Superior temporal gyrus (tissue), 1 donor: ENCODE data around the gene LRRC8D.
"Not testable (repeated sequence)": the region's sequence is repeated elsewhere in the genome, so short reads cannot be mapped to it uniquely, and the experiment has no call there.

Experiments
- DNase-seq: peaks from one replicate; pipeline ENCODE4 v3.0.0-alpha.2; 2016; ENCODE audit errors: extremely low spot score

LRRC8D gene

DNA sequence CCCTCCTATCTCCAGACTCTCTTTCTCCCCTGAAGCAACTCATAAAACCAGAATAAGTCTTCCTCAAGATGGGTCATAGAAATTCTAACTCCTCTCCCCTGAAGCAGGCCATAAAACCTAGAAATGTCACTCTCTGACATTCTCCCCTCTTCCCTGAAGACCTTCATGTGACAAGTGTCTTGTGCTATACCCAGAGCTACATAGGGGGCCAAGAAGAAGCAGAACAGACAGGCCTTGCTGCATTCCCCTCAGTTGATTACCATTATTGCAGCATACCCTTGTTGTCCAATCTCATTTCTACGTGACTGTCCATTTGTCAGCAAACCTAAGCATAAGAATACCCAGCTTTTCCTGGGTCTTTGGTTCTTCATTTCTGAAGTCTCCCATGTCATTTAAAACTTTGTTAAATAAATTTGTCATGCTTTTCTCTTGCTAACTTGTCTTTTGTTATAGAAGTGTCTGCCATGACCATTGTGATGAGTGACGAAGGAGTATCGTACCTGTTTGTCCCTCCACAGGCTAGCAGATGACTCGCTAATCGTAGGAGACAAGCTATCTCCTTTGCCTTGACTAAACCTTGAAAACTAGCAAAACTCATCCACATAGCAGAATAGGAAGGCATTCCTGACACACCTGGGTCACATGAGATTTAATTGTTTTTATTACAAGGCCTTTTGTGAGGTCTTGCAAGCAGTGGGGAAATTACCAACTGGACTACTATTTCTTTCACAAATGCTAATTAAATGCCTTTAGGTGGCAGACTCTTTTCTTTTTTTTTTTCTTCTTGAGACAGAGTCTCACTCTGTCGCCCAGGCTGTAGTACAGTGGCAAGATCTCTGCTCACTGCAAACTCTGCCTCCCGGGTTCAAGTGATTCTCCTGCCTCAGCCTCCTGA lies 134.7 kb downstream of the LRRC8D start:
- DNase-seq, result no peak

DNA sequence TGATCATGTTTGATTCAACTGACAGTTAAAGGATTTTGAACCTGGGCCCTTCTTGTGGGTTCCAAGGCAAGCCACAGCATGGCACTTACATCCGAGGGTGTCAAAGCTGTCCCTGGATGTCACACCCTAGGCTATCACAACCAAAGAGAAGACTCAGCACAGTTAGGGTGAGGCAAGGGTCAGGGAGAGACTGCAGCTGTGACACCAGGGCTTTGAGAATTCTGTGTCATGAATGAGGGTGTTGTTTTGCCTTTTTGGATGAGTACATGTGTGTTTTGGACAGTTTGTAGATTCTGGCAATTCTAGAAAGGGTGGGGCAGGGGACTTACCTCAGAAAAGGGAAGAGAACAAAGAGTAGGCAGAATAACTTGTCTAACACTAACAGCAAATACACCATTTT lies 136.3 kb downstream of the LRRC8D start:
- peak; percentile 44 for DNase-seq

DNA sequence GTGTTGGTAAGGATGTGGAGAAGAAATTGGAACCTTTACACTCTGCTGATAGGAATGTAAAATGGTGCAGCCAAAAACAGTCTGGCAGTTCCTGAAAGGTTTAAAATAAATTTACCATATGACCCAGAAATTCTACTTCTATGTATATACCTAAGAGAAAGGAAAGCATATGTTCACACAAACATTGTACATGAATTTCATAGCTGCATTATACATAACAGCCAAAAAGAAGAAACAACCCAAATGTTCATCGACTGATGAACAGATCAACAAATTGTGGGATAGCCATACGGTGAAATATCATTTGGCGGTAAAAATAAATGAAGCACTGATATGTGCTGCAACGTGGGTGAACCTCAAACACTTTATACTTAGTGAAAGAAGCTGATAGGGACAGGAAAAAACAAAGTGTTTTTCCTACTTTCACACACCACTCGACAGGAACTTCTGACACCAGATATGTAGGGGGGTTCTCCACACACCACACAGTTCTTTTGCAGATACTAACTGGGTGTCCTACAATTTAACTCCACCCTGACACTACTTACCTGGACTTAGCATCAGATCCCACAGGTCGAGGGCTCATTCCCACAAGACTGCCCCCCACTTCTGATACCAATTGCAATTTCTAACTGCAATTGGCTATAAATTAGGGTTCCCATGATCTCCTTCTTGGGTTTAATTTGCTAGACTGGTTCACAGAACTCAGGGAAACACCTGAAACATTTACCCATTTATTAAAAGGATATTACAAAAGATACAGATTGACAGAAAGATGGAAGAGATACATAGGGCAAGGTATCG lies 138.2 kb downstream of the LRRC8D start:
- DNase-seq, result no peak

GRCh38 chr1:89959719-89960118 lies 138.9 kb downstream of the LRRC8D start:
- no peak for DNase-seq

GRCh38 chr1:89962024-89962741 lies 141.4 kb downstream of the LRRC8D start:
- DNase-seq, result no peak

DNA sequence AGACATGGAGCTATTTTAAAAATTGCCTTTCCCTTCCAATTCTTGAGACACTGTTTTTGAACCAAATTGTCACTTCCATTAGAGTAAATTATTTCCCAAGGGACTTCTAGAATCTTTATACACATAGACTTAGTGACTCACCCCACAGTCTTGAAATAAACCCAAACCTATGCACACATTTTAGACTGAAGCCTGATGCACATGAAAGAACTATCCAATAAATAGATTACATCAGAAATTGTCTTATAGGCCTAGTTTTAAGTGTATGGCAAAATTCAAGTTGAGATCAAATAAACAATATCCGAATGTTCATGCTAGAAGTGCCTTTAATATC lies 141.9 kb downstream of the LRRC8D start:
- no peak for DNase-seq

- no peak for DNase-seq
Measured at GRCh38 chr1:89965193-89965768, 144.4 kb downstream of the LRRC8D start.

- DNase-seq, result no peak
Measured at GRCh38 chr1:89966656-89967055, 145.8 kb downstream of the LRRC8D start.

GRCh38 chr1:89971600-89971999 lies 150.8 kb downstream of the LRRC8D start:
- no peak for DNase-seq

DNA sequence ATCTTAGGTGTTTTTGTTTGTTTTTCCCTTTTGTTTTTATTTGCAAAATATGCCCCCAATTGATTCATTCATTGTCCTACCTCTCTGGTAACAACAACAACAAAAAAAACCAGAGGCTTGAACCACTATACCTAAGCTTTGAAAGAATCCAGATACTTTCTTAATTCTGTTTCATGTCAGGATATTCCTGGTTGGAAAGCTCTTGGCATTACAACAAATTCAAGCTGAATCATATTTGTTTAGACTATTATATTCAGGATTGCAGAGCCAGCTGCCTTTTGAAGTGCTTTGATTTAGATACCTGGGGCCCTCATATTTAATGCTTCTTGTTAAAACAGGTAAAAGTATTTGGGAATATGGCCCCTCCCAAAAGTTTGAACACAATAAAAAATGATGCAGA lies 151.2 kb downstream of the LRRC8D start:
- no peak for DNase-seq

DNA sequence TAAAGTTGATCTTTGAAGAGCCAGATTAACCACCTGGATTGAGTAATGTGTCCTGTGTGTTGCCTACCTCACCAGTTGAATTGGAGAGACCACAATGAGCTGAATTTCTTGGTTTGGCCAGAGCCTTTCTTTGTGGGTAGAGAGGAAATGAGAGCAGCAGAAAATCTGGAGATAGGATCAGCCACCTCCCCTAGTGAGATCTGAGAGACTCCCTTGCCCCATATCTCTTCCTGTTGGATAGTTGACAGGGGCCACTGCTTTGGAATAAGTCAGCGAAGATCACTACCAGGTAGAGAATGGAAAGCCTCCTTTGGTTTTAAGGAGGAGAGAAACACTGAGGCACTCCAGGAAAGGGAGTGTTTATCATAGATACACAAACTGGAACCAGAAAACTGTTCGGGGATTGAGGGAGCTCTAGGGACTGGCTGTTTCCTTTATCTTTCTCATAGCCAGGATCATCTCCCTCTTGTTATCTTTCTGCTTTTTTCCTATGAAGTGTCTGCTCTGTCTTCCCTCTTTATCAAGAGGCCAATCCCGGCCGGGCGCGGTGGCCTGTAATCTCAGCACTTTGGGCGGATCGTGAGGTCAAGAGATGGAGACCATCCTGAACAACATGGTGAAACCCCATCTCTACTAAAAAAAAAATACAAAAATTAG lies 152.8 kb downstream of the LRRC8D start:
- DNase-seq, result no peak

- DNase-seq, result no peak
Measured at GRCh38 chr1:89974256-89974655, 153.4 kb downstream of the LRRC8D start.

DNA sequence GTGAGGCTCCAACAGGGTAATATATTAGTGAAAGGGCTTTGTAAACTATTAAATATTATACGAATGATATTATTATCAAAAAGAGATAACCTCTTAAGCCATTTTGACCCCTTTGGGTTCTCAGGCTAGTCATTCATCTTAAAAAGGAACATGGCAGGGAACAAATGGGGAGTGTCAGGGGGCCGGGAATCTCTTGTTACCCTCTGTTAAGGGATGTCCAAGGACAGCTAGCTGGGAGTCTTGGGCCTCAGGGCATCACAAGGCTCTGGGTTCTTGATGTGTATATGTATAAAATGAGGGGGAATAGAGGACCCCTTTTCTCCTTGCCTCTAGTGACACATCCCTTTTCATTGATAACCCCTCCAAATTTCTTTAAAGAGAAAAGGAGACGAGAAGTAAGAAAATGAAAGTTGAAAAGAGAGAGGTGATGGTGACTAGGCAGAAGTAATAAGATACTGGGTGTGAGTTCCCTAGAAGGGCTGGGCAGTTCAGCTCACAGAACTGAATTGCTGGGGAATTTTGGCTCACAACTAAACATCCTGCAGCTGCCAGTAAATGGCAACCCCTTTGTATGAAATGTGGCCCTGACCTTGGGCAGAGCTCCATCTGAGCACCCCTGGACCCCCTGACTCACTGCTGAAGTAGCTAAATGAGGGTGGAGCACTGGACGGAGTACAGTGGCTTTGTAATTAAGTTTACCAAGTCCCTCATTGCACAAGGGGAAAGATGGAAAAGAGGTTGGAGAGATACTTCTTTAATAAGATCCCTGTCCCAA lies 154.1 kb downstream of the LRRC8D start:
- no peak for DNase-seq

DNA sequence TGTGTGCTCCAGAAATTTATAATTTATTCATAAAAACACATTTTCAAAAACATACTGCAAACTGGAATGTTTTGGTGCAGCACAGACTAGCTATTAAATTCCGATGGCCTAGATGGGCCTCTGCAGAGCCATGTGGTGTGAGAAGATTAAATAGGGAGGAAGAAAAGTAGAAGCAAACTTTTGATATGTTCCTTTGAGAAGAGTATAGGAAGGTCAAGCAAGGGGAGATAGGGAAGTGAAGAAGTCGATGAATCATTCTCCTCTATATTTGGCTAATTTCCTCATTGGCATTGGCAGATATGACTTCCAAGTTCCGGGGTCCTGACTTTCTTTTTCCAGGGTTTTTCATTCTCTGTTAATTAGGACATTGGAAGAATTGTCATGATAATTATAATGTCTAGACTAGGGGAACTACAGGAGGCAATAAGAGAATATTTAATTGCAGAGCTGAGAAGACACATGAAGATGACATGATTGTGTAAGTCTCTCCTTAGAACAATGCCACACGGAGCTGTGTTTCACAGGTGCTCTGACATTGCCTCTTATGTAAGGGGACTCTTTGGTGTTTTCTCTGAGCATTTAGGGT lies 154.8 kb downstream of the LRRC8D start:
- DNase-seq, result no peak

DNA sequence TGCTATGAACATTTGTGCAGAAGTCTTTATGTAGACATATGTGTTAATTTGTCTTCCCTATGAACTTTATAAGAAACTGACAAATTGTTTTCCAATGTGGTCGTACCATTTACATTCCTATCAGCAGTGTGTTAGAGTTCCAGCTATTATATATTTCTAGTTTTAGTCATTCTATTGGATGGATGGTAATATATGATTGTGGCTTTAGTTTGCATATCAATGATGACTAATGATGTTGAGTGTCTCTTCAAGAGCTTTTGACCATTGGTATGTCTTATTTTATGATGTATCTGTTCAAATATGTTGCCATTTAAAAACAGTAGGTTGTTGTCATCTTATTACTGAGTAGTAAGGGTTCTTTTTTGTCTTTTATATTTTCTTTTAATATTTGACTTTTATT lies 157.9 kb downstream of the LRRC8D start:
- DNase-seq, result no peak

DNA sequence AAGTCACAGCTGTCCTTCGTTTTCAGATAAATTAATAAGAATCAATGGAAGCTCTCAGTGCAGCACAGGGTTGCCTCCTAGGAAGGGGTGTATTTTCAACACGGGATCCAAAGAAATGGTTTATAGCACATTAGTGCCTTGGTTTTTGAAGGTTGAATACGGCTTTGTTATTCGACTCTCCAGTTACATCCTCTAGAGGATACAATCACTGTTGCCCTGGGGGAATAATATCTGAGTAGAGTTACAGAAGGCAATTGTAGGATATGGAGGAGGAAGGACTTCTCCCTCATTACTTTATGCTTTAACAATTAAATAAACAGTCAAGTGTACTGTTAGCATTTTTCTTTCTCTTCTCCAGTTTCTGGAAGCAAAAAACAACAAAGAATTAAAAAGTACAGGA lies 159.8 kb downstream of the LRRC8D start:
- no peak for DNase-seq

DNA sequence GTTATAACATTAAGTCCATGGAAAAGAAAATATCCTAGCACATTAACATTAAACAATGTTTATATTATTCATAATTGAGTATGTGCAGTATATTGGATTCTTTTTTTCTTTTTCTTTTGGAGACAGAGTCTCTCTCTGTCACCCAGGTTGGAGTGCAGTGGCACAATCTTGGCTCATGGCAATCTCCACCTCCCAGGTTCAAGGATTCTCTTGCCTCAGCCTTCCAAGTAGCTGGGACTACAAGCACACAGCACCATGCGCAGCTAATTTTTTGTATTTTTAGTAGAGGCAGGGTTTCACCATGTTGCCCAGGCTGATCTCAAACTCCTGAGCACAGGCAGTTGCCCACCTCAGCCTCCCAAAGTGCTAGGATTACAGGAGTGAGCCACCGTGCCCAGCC lies 162.0 kb downstream of the LRRC8D start:
- DNase-seq, result not testable (repeated sequence)

DNA sequence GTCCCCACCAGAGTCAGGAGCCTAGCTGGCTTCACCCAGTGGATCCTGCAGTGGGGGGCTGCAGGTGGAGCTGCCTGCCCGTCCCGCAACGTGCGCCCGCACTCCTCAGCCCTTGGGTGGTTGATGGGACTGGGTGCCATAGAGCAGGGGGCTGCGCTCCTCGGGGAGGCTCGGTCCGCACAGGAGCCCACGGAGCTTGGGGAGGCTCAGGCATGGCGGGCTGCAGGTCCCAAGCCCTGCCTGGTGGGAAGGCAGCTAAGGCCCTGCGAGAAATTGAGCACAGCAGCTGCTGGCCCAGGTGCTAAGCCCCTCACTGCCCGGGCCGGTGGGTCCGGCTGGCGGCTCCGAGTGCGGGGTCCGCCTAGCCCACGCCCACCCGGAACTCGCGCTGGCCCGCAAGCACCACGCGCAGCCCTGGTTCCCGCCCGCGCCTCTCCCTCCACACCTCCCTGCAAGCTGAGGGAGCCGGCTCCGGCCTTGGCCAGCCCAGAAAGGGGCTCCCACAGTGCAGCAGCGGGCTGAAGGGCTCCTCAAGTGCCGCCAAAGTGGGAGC lies 163.8 kb downstream of the LRRC8D start:
- DNase-seq, result not testable (repeated sequence)

- DNase-seq, result peak; percentile 61
Measured at GRCh38 chr1:89986020-89986419, 165.2 kb downstream of the LRRC8D start.
